ENCODE results near the gene LPCAT2. TPM values are rescaled to one million over a fixed set of nuclear protein-coding genes. Genes with fewer than 3 reads are reported as not detected.

Gene LPCAT2
- total and polyA plus RNA-seq, 2 donors (not counting 1 experiment from before 2014, with no cell fraction given), result 10.2 to 17.8 TPM

DNA sequence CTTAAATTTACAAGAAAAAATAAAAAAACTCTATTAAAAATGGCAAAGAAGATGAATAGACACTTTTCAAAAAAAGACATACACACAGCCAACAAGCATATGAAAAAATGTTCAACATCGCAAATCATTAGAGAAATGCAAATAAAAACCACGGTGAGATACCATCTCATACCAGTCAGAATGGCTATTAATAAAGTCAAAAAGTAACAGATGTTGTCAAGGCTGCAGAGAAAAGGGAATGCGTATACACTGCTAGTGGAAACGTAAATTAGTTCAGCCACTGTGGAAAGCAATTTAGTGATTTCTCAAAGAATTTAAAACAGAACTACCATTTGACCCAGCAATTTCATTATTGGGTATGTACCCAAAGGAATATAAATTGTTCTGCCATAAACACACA is 89.1 kb downstream of the LPCAT2 start:
- Histone ChIP-seq H4K20me1 (ENCODE audit: control insufficient read depth, extremely low read depth, insufficient read depth, low read length) (no peaks in the 10 kb centered on the region), H2AFZ (ENCODE audit: low read length) (no peak overlapping the region), H3K9me3 (ENCODE audit: control insufficient read depth, insufficient read depth, low read depth, low read length) (no peaks in the 10 kb centered on the region), H3K4me2 (ENCODE audit: extremely low read depth, insufficient read depth, low read length) (no peak overlapping the region), H3K4me1 (ENCODE audit: control insufficient read depth, extremely low read depth, insufficient read depth, low read length) (no peaks in the 10 kb centered on the region), H3K4me3 (replicated peaks in 1 of 4; ENCODE audit: control extremely low read depth in 1 of 4, insufficient read depth in 1 of 4, low read depth in 3 of 4, low read length in 4 of 4) (no peak overlapping the region), H3K36me3 (ENCODE audit: control insufficient read depth, insufficient read depth, low read length) (no peaks in the 10 kb centered on the region), H3K27me3 (ENCODE audit: control insufficient read depth, insufficient read depth, low read length) (no peaks in the 10 kb centered on the region), H3K9ac (ENCODE audit: insufficient read depth, low read length) (no peak overlapping the region), H3K27ac (ENCODE audit: insufficient read depth, low read length) (no peak overlapping the region), H3K79me2 (ENCODE audit: control insufficient read depth, insufficient read depth, low read length) (no peaks in the 10 kb centered on the region)
- no peak for TF ChIP-seq EZH2 (IDR thresholded peaks at IDR 0.05; ENCODE audit: low read length, missing control alignments)
- TF ChIP-seq, protein P1, sequence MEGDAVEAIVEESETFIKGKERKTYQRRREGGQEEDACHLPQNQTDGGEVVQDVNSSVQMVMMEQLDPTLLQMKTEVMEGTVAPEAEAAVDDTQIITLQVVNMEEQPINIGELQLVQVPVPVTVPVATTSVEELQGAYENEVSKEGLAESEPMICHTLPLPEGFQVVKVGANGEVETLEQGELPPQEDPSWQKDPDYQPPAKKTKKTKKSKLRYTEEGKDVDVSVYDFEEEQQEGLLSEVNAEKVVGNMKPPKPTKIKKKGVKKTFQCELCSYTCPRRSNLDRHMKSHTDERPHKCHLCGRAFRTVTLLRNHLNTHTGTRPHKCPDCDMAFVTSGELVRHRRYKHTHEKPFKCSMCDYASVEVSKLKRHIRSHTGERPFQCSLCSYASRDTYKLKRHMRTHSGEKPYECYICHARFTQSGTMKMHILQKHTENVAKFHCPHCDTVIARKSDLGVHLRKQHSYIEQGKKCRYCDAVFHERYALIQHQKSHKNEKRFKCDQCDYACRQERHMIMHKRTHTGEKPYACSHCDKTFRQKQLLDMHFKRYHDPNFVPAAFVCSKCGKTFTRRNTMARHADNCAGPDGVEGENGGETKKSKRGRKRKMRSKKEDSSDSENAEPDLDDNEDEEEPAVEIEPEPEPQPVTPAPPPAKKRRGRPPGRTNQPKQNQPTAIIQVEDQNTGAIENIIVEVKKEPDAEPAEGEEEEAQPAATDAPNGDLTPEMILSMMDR (conservative IDR thresholded peaks at IDR 0.05 in 1 of 2, IDR thresholded peaks at IDR 0.05 in 1 of 2; ENCODE audit: low read depth in 1 of 2, low read length in 2 of 2), result no peak
- DNase-seq (ENCODE audit: low read depth in 2 of 2), result no peak

DNA sequence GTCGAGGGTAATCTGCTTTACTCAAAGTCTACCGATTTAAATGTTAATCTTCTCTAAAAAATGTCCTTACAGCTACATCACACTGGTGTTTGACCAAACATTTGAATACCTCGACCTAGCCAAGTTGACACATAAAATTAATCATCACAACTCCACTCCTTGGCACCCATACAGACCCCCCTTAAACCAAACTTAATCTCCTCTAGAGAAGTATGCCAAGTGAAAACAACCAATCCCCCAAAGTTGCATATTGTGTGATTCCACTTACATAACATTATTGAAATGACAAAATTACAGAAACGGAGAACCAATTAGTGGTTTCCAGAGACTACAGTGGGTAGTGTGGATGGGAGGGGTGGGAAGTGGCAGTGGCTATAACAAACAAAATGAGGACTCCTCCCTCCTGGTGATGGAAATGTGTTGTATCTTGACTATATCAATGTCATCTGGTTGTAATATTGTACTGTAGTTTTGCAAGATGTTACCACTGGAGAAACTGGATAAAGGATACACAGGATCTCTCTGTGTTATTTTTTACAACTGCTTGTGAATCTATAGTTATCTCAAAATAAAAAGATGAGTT is 97.0 kb downstream of the LPCAT2 start:
- H3K79me2 ChIP-seq (ENCODE audit: control insufficient read depth, insufficient read depth, low read length), result no peaks in the 10 kb centered on the region
- H3K9me3 ChIP-seq (ENCODE audit: control insufficient read depth, insufficient read depth, low read depth, low read length), result no peaks in the 10 kb centered on the region
- no peaks in the 10 kb centered on the region for H3K4me1 ChIP-seq (ENCODE audit: control insufficient read depth, extremely low read depth, insufficient read depth, low read length)
- H2AFZ ChIP-seq (ENCODE audit: low read length), result no peak overlapping the region
- no peaks in the 10 kb centered on the region for H3K36me3 ChIP-seq (ENCODE audit: control insufficient read depth, insufficient read depth, low read length)
- TF ChIP-seq, protein P1 (conservative IDR thresholded peaks at IDR 0.05 in 1 of 2, IDR thresholded peaks at IDR 0.05 in 1 of 2; ENCODE audit: low read depth in 1 of 2, low read length in 2 of 2), result no peak
- no peak for TF ChIP-seq EZH2 (IDR thresholded peaks at IDR 0.05; ENCODE audit: low read length, missing control alignments)
- H3K4me2 ChIP-seq (ENCODE audit: extremely low read depth, insufficient read depth, low read length), result no peak overlapping the region
- no peaks in the 10 kb centered on the region for H4K20me1 ChIP-seq (ENCODE audit: control insufficient read depth, extremely low read depth, insufficient read depth, low read length)
- H3K27ac ChIP-seq (ENCODE audit: insufficient read depth, low read length), result no peak overlapping the region
- H3K27me3 ChIP-seq (ENCODE audit: control insufficient read depth, insufficient read depth, low read length), result no peaks in the 10 kb centered on the region
- peak in 1 of 2 donors; percentile 22 for DNase-seq (ENCODE audit: low read depth in 2 of 2)
- H3K9ac ChIP-seq (ENCODE audit: insufficient read depth, low read length), result no peak overlapping the region
- no peak overlapping the region for H3K4me3 ChIP-seq (replicated peaks in 1 of 4; ENCODE audit: control extremely low read depth in 1 of 4, insufficient read depth in 1 of 4, low read depth in 3 of 4, low read length in 4 of 4)

DNA sequence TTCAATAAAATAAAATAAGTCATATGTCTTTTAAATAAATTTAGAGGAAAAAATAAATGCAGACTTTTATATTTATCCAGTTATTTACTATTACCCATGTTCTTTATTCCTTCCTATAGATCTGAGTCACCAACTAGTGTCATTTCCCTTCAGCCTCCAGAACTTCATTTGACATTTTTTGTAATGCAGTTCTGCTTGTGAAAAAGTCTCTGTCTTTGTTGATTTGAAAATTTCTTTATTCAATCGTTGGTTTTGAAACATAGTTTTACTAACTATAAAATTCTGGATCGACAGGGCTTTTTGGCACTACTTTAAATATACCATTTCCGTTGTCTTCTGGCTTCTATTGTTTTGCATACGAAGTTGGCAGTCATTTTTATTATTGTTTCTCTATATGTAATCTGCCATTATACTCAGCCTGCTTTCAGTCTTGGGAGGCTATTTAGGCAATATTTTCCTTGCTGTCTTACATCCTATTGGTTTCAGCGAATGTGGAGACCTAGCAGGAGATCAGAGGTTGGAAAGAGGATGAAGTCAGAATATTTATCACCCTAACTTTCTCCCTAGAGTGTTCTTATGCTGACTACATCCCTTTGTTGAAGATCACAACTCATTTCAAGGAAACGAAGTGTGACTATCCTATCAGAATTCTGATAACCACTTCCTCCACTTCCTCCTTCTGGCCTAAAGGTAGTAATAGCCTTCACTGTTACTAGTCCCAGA is 104.9 kb downstream of the LPCAT2 start:
- no peak overlapping the region for H3K9ac ChIP-seq (ENCODE audit: insufficient read depth, low read length)
- no peak overlapping the region for H3K27ac ChIP-seq (ENCODE audit: insufficient read depth, low read length)
- H3K27me3 ChIP-seq (ENCODE audit: control insufficient read depth, insufficient read depth, low read length), result no peaks in the 10 kb centered on the region
- H3K36me3 ChIP-seq (ENCODE audit: control insufficient read depth, insufficient read depth, low read length), result no peaks in the 10 kb centered on the region
- DNase-seq (ENCODE audit: low read depth in 2 of 2), result no peak
- no peaks in the 10 kb centered on the region for H3K9me3 ChIP-seq (ENCODE audit: control insufficient read depth, insufficient read depth, low read depth, low read length)
- H4K20me1 ChIP-seq (ENCODE audit: control insufficient read depth, extremely low read depth, insufficient read depth, low read length), result peaks cover 2% of the 10 kb centered on the region
- TF ChIP-seq, protein P1 (conservative IDR thresholded peaks at IDR 0.05 in 1 of 2, IDR thresholded peaks at IDR 0.05 in 1 of 2; ENCODE audit: low read depth in 1 of 2, low read length in 2 of 2), result no peak
- no peak for TF ChIP-seq EZH2 (IDR thresholded peaks at IDR 0.05; ENCODE audit: low read length, missing control alignments)
- H2AFZ ChIP-seq (ENCODE audit: low read length), result no peak overlapping the region
- no peaks in the 10 kb centered on the region for H3K79me2 ChIP-seq (ENCODE audit: control insufficient read depth, insufficient read depth, low read length)
- no peak overlapping the region for H3K4me2 ChIP-seq (ENCODE audit: extremely low read depth, insufficient read depth, low read length)
- no peaks in the 10 kb centered on the region for H3K4me1 ChIP-seq (ENCODE audit: control insufficient read depth, extremely low read depth, insufficient read depth, low read length)
- H3K4me3 ChIP-seq (replicated peaks in 1 of 4; ENCODE audit: control extremely low read depth in 1 of 4, insufficient read depth in 1 of 4, low read depth in 3 of 4, low read length in 4 of 4), result no peak overlapping the region

All from fibroblast of lung (primary cell).